Measurements from ENCODE around the gene CGRRF1.

- TF ChIP-seq ZNF622 (IDR thresholded peaks at IDR 0.05) = no peak
- TF ChIP-seq, protein P1, sequence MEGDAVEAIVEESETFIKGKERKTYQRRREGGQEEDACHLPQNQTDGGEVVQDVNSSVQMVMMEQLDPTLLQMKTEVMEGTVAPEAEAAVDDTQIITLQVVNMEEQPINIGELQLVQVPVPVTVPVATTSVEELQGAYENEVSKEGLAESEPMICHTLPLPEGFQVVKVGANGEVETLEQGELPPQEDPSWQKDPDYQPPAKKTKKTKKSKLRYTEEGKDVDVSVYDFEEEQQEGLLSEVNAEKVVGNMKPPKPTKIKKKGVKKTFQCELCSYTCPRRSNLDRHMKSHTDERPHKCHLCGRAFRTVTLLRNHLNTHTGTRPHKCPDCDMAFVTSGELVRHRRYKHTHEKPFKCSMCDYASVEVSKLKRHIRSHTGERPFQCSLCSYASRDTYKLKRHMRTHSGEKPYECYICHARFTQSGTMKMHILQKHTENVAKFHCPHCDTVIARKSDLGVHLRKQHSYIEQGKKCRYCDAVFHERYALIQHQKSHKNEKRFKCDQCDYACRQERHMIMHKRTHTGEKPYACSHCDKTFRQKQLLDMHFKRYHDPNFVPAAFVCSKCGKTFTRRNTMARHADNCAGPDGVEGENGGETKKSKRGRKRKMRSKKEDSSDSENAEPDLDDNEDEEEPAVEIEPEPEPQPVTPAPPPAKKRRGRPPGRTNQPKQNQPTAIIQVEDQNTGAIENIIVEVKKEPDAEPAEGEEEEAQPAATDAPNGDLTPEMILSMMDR (IDR thresholded peaks at IDR 0.05 in 2 of 3, conservative IDR thresholded peaks at IDR 0.05 in 1 of 3; ENCODE audit: control insufficient read depth in 2 of 3, extremely low read depth in 1 of 3, insufficient read depth in 1 of 3, low read depth in 3 of 3, low read length in 3 of 3) = no peak
Measured at GRCh38 chr14:54498095-54498531, 11.6 kb upstream of the CGRRF1 start.

Measured in GM12878 (cell line).